ENCODE data around the gene MED7. TPM values are rescaled to one million over a fixed set of nuclear protein-coding genes. Genes with fewer than 3 reads are reported as not detected.

Gene MED7
- total RNA-seq, 1 experiment from 2014 or later: 14.7 TPM

- H3K27me3 Mint-ChIP-seq (ENCODE audit: insufficient read depth, unreplicated experiment): peaks cover 16% of the 10 kb centered on the region
- intact Hi-C loops (cut with micrococcal nuclease): no loop called here
- no peaks in the 10 kb centered on the region for H3K4me1 Mint-ChIP-seq (ENCODE audit: insufficient read depth, unreplicated experiment)
- no peak overlapping the region for H3K4me3 Mint-ChIP-seq (ENCODE audit: unreplicated experiment)
- H3K9me3 Mint-ChIP-seq (ENCODE audit: unreplicated experiment): peaks cover 8% of the 10 kb centered on the region
- ChIA-PET POLR2A (interaction anchor here (0.7 to 1.0 kb wide), 2 partner anchors 9 to 14 kb away, joined by 3 read pairs; no protein-coding TSS in a partner anchor), CTCF (no interaction called here)
- H3K27ac Mint-ChIP-seq (ENCODE audit: low read depth, unreplicated experiment): no peak overlapping the region
- BruUV-seq (replicated peaks): no TSS peak
- no peaks in the 10 kb centered on the region for H3K36me3 Mint-ChIP-seq (ENCODE audit: insufficient read depth, unreplicated experiment)
- DNase-seq (ENCODE audit: unreplicated experiment): no peak
- TF ChIP-seq, protein P1, sequence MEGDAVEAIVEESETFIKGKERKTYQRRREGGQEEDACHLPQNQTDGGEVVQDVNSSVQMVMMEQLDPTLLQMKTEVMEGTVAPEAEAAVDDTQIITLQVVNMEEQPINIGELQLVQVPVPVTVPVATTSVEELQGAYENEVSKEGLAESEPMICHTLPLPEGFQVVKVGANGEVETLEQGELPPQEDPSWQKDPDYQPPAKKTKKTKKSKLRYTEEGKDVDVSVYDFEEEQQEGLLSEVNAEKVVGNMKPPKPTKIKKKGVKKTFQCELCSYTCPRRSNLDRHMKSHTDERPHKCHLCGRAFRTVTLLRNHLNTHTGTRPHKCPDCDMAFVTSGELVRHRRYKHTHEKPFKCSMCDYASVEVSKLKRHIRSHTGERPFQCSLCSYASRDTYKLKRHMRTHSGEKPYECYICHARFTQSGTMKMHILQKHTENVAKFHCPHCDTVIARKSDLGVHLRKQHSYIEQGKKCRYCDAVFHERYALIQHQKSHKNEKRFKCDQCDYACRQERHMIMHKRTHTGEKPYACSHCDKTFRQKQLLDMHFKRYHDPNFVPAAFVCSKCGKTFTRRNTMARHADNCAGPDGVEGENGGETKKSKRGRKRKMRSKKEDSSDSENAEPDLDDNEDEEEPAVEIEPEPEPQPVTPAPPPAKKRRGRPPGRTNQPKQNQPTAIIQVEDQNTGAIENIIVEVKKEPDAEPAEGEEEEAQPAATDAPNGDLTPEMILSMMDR (IDR thresholded peaks at IDR 0.05; ENCODE audit: unreplicated experiment): no peak
These were observed 39.6 kb upstream of the MED7 start for GRCh38 chr5:157182143-157182757.

DNA sequence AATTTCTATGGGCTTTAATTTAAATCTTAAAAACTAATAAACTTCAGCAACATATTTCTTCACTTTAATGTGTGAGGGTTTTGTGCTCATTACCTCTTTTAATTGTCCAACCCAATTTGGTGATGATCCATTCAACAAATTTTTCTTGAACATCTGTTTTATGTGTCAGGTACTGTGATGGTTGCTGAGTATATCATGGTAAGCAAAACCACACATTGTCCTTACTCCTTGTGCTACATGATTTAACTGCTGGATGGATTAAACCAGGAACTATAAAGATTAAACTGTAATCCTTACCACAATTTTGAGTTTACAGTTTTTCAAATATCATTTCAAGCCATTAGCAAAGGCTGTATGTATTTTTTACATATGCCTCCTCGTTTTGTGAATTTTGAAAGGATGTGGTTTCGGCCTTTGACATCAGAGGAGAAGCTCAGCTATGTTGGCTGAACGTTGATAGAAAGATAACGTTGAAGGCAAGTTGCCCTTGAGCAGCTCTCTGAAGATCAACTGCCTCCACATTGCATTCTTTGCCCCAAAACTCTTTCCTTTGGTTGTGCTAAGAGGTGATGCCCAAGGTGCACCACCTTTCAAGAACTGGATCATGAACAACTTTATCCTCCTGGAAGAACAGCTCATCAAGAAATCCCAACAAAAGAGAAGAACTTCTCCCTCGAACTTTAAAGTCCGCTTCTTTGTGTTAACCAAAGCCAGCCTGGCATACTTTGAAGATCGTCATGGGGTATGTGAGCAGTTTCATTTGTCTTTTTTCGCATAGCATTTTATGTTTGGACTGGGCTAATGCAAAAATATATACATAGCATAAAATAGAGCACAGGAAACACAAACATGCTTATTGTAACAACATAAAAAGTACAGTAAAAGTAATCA lies 38.0 kb upstream of the MED7 start, which contains the start of gene ITK:
Gene ITK, plus strand, starts transcription at position 467 of the 891 bp plus-strand sequence. Its CDS starts 138 bp downstream, at position 605.
- TF ChIP-seq, protein P1 (IDR thresholded peaks at IDR 0.05; ENCODE audit: unreplicated experiment): no peak
- no peak within 1 kb of the TSS for H3K27ac Mint-ChIP-seq (ENCODE audit: low read depth, unreplicated experiment)
- H3K36me3 Mint-ChIP-seq (ENCODE audit: insufficient read depth, unreplicated experiment): no peaks in the 10 kb centered on the region
- no peak within 1 kb of the TSS for H3K4me3 Mint-ChIP-seq (ENCODE audit: unreplicated experiment)
- ChIA-PET POLR2A (no interaction called here), CTCF (interaction anchor here (1.2 to 1.6 kb wide), 2 partner anchors 32 to 73 kb away, joined by 3 to 5 read pairs; no protein-coding TSS in a partner anchor)
- H3K4me1 Mint-ChIP-seq (ENCODE audit: insufficient read depth, unreplicated experiment): no peaks in the 10 kb centered on the region
- H3K9me3 Mint-ChIP-seq (ENCODE audit: unreplicated experiment): peaks cover 8% of the 10 kb centered on the region
- BruUV-seq (replicated peaks): no TSS peak
- intact Hi-C loops (cut with micrococcal nuclease): no loop called here
- H3K27me3 Mint-ChIP-seq (ENCODE audit: insufficient read depth, unreplicated experiment): peaks cover 16% of the 10 kb centered on the region
- DNase-seq (ENCODE audit: unreplicated experiment): no peak

DNA sequence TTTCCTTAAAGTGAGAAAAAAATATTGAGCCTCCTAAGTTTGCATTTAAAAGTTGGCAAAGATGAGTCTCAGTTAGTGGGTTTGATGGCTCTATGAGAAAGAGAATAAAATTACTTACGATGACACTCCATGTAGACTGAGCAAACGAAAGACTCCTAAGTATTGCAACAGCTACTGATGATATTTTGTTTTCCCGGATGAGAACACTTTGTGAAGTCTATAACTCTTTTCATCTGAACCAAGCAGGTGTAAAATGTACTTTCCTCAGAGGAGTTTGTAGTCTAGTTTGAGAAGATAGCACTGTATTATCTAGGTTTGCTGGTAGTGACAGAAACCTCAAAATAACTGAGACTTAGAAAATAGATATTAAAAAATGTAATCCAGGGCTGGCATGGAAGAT lies 36.3 kb upstream of the MED7 start:
- Mint-ChIP-seq H3K27ac (ENCODE audit: low read depth, unreplicated experiment) (no peak overlapping the region), H3K4me1 (ENCODE audit: insufficient read depth, unreplicated experiment) (no peaks in the 10 kb centered on the region), H3K9me3 (ENCODE audit: unreplicated experiment) (peaks cover 8% of the 10 kb centered on the region), H3K36me3 (ENCODE audit: insufficient read depth, unreplicated experiment) (no peaks in the 10 kb centered on the region), H3K27me3 (ENCODE audit: insufficient read depth, unreplicated experiment) (peaks cover 16% of the 10 kb centered on the region), H3K4me3 (ENCODE audit: unreplicated experiment) (no peak overlapping the region)
- DNase-seq (ENCODE audit: unreplicated experiment): no peak
- CTCF ChIA-PET: interaction anchor here (1.6 kb wide), 1 partner anchor 30 kb away, joined by 5 read pairs; no protein-coding TSS in a partner anchor
- POLR2A ChIA-PET: no interaction called here
- TF ChIP-seq, protein P1 (IDR thresholded peaks at IDR 0.05; ENCODE audit: unreplicated experiment): no peak
- intact Hi-C loops (cut with micrococcal nuclease): no loop called here
- no TSS peak for BruUV-seq (replicated peaks)

DNA sequence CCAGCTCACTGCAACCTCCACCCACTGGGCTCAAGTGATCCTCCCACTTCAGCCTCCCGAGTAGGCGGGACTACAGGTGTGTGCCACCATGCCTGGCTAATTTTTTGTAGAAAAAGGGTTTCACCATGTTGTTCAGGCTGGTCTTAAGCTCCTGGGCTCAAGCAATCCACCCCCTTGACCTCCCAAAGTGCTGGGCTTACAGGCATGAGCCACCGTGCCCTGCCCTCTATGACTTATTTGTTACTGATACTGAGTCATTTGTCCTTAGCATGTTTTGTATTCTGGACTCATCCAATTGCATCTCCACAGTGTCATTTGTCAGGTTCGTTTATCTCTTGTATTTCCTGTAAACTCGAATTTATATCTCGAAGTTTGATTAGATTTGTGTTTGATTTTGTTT lies 35.3 kb upstream of the MED7 start:
- ChIA-PET CTCF (no interaction called here), POLR2A (no interaction called here)
- H3K4me3 Mint-ChIP-seq (ENCODE audit: unreplicated experiment): no peak overlapping the region
- H3K27me3 Mint-ChIP-seq (ENCODE audit: insufficient read depth, unreplicated experiment): peaks cover 16% of the 10 kb centered on the region
- H3K9me3 Mint-ChIP-seq (ENCODE audit: unreplicated experiment): peaks cover 8% of the 10 kb centered on the region
- BruUV-seq (replicated peaks): no TSS peak
- no peak for DNase-seq (ENCODE audit: unreplicated experiment)
- TF ChIP-seq, protein P1 (IDR thresholded peaks at IDR 0.05; ENCODE audit: unreplicated experiment): no peak
- no peaks in the 10 kb centered on the region for H3K36me3 Mint-ChIP-seq (ENCODE audit: insufficient read depth, unreplicated experiment)
- no peak overlapping the region for H3K27ac Mint-ChIP-seq (ENCODE audit: low read depth, unreplicated experiment)
- intact Hi-C loops (cut with micrococcal nuclease): no loop called here
- H3K4me1 Mint-ChIP-seq (ENCODE audit: insufficient read depth, unreplicated experiment): no peaks in the 10 kb centered on the region
